ENCODE data around the gene ATG14.

Gene ATG14

GRCh38 chr14:55339770-55340169 is 71.9 kb downstream of the ATG14 start:
- H3K27ac ChIP-seq: no peak overlapping the region
- TF ChIP-seq CTCF (conservative IDR thresholded peaks at IDR 0.05): no peak

GRCh38 chr14:55336691-55337090 is 74.9 kb downstream of the ATG14 start:
- no peak overlapping the region for H3K27ac ChIP-seq
- no peak for TF ChIP-seq CTCF (conservative IDR thresholded peaks at IDR 0.05)

- TF ChIP-seq CTCF (conservative IDR thresholded peaks at IDR 0.05): no peak
- no peak overlapping the region for H3K27ac ChIP-seq
Observed at GRCh38 chr14:55336162-55336561, 75.5 kb downstream of the ATG14 start.

- no peak for TF ChIP-seq CTCF (conservative IDR thresholded peaks at IDR 0.05)
- peak overlapping the region; percentile 57 for H3K27ac ChIP-seq
Observed at GRCh38 chr14:55333711-55334485, 77.7 kb downstream of the ATG14 start.

GRCh38 chr14:55332654-55333570 is 78.7 kb downstream of the ATG14 start:
- H3K27ac ChIP-seq: peak overlapping the region; percentile 57
- TF ChIP-seq CTCF (conservative IDR thresholded peaks at IDR 0.05): no peak

GRCh38 chr14:55329999-55330710 is 81.5 kb downstream of the ATG14 start:
- no peak for TF ChIP-seq CTCF (conservative IDR thresholded peaks at IDR 0.05)
- no peak overlapping the region for H3K27ac ChIP-seq

- TF ChIP-seq CTCF (conservative IDR thresholded peaks at IDR 0.05): no peak
- H3K27ac ChIP-seq: no peak overlapping the region
Observed at GRCh38 chr14:55328317-55328716, 83.3 kb downstream of the ATG14 start.

Data from VCaP (cell line).